SK-N-SH (cell line): ENCODE data around the gene TENT5A. TPM values are rescaled to one million over a fixed set of nuclear protein-coding genes. Genes with fewer than 3 reads are reported as not detected.

Source experiments
- CTCF ChIA-PET: fragments of 300-600, 350-600 bp; formaldehyde crosslinking; extraction: SDS; loops from one replicate; lab custom pipeline; 2021; lab: Yijun Ruan, JAX
- POLR2A ChIA-PET: fragments of 350-600 bp; sonication (Branson Sonifier 250); formaldehyde crosslinking; extraction: SDS; loops from one replicate; lab custom pipeline; 2020; ENCODE audit warnings: antibody characterized with exemption, inconsistent platforms; lab: Yijun Ruan, JAX
- DNase-seq: peaks from one replicate; pipeline ENCODE4 v3.0.0; 2012
- H2AFZ ChIP-seq: fragments of 200-600 bp; sonication (generic); 2 replicates; pipeline ENCODE4 v1.8.1; 2016; ENCODE audit warnings: antibody characterized with exemption, mild to moderate bottlenecking, low read depth
- H3F3A ChIP-seq: fragments of 200-600 bp; sonication (generic); replicated peaks from 2 replicates; pipeline ENCODE3; 2016; ENCODE audit warnings: antibody characterized with exemption, mild to moderate bottlenecking; ENCODE audit not compliant: insufficient read depth
- H3K27ac ChIP-seq, 2 experiments: fragments of 200-500 bp in 1 of 2; fragments of 200-600 bp in 1 of 2; sonication (Bioruptor generic) in 1 of 2; sonication (generic), shearing (Covaris generic) in 1 of 2; 2 replicates each; pipeline versions ENCODE4 v1.5.1 to v1.6.1; 2014 to 2016; ENCODE audit warnings: low read depth in 2 of 2, inconsistent platforms in 1 of 2, low read length in 1 of 2, mild to moderate bottlenecking in 1 of 2, mixed read lengths in 1 of 2
- H3K27me3 ChIP-seq: fragments of 200-600 bp; sonication (generic), shearing (Covaris generic); 2 replicates; pipeline ENCODE4 v1.6.1; 2016; ENCODE audit warnings: mixed run types; ENCODE audit not compliant: insufficient read depth
- H3K36me3 ChIP-seq, 2 experiments: fragments of 200-500 bp in 1 of 2; fragments of 200-600 bp in 1 of 2; sonication (Bioruptor generic) in 1 of 2; sonication (generic) in 1 of 2; replicated peaks in 1 of 2; 2 replicates each; pipeline versions ENCODE3 to v1.5.1; 2014 to 2016; ENCODE audit warnings: low read length in 1 of 2, mild to moderate bottlenecking in 1 of 2; ENCODE audit not compliant: insufficient read depth in 2 of 2, control insufficient read depth in 1 of 2
- H3K4me1 ChIP-seq, 2 experiments: fragments of 200-500 bp in 1 of 2; fragments of 200-600 bp in 1 of 2; sonication (Bioruptor generic) in 1 of 2; sonication (generic), shearing (Covaris generic) in 1 of 2; 2 replicates each; pipeline versions ENCODE4 v1.5.1 to v1.6.1; 2014 to 2016; ENCODE audit warnings: low read depth in 1 of 2, low read length in 1 of 2, mixed run types in 1 of 2; ENCODE audit not compliant: insufficient read depth in 2 of 2, control insufficient read depth in 1 of 2
- H3K4me2 ChIP-seq: fragments of 200-600 bp; sonication (generic), shearing (Covaris generic); 2 replicates; pipeline ENCODE4 v1.6.1; 2017; ENCODE audit warnings: mixed run types
- H3K4me3 ChIP-seq, 2 experiments: fragments of 200-500 bp in 1 of 2; fragments of 200-600 bp in 1 of 2; sonication (Bioruptor generic) in 1 of 2; sonication (generic), shearing (Covaris generic) in 1 of 2; 2 replicates each; pipeline versions ENCODE4 v1.5.1 to v1.8.1; 2014 to 2016; ENCODE audit warnings: low read depth in 2 of 2, inconsistent platforms in 1 of 2, low read length in 1 of 2, mild to moderate bottlenecking in 1 of 2, mixed read lengths in 1 of 2, moderate library complexity in 1 of 2
- H3K79me2 ChIP-seq: fragments of 200-600 bp; sonication (generic); 2 replicates; pipeline ENCODE4 v1.8.1; 2017; ENCODE audit warnings: mild to moderate bottlenecking; ENCODE audit not compliant: insufficient read depth
- H3K9ac ChIP-seq: fragments of 200-600 bp; sonication (generic); 2 replicates; pipeline ENCODE4 v1.6.1; 2017; ENCODE audit warnings: mixed run types
- H3K9me2 ChIP-seq: fragments of 200-600 bp; sonication (generic); 2 replicates; pipeline ENCODE4 v1.6.1; 2017; ENCODE audit warnings: mixed run types
- H3K9me3 ChIP-seq: fragments of 200-600 bp; sonication (generic); 2 replicates; pipeline ENCODE4 v1.6.1; 2017; ENCODE audit warnings: mixed run types, mild to moderate bottlenecking, moderate library complexity
- H4K20me1 ChIP-seq: fragments of 200-600 bp; sonication (generic); 2 replicates; pipeline ENCODE4 v1.6.1; 2017; ENCODE audit warnings: mild to moderate bottlenecking, mixed run types; ENCODE audit not compliant: insufficient read depth
- CTCF ChIP-seq: fragments of 200-600 bp; sonication (generic); IDR thresholded peaks from 2 replicates; pipeline ENCODE4 v1.6.1; 2017; ENCODE audit warnings: antibody characterized with exemption, mild to moderate bottlenecking, moderate library complexity
- ELF1 ChIP-seq: IDR thresholded peaks from 2 replicates; pipeline ENCODE4 v1.4.0; 2012
- EP300 ChIP-seq, 2 experiments: IDR thresholded peaks; 2 replicates each; pipeline versions ENCODE4 v1.4.0 to v1.6.1; 2012; ENCODE audit warnings: borderline replicate concordance in 1 of 2, low read depth in 1 of 2, low read length in 1 of 2
- EZH2phosphoT487 ChIP-seq: fragments of 200-600 bp; sonication (generic); IDR thresholded peaks from 2 replicates; pipeline ENCODE4 v1.6.1; 2017; ENCODE audit warnings: low read depth, mixed run types, mild to moderate bottlenecking, antibody characterized with exemption, moderate library complexity, borderline replicate concordance
- FOSL2 ChIP-seq: IDR thresholded peaks from 2 replicates; pipeline ENCODE4 v1.4.0; 2012; ENCODE audit warnings: low read depth, mild to moderate bottlenecking, moderate library complexity, borderline replicate concordance
- FOXM1 ChIP-seq: IDR thresholded peaks from 2 replicates; pipeline ENCODE4 v1.4.0; 2012; ENCODE audit warnings: low read depth, mild to moderate bottlenecking
- JUND ChIP-seq: IDR thresholded peaks from 2 replicates; pipeline ENCODE4 v1.4.0; 2012
- MEF2A ChIP-seq: IDR thresholded peaks from 2 replicates; pipeline ENCODE4 v1.4.0; 2012; ENCODE audit warnings: low read depth, borderline replicate concordance
- POLR2AphosphoS5 ChIP-seq: IDR thresholded peaks from 2 replicates; pipeline ENCODE4 v1.6.1; 2012; ENCODE audit warnings: low read depth, low read length
- RAD21 ChIP-seq: IDR thresholded peaks from 2 replicates; pipeline ENCODE4 v1.6.1; 2012; ENCODE audit warnings: mild to moderate bottlenecking, low read length
- RCOR1 ChIP-seq: fragments of 150-350 bp; IDR thresholded peaks from 2 replicates; pipeline ENCODE4 v1.6.1; 2017; ENCODE audit warnings: antibody characterized with exemption, low read length
- RFX5 ChIP-seq: IDR thresholded peaks from 2 replicates; pipeline ENCODE4 v1.6.1; 2012; ENCODE audit warnings: mild to moderate bottlenecking, improper control_type of control experiment, low read length
- SIN3A ChIP-seq: IDR thresholded peaks from 2 replicates; pipeline ENCODE4 v1.6.1; 2012; ENCODE audit warnings: low read depth, mild to moderate bottlenecking, low read length, moderate library complexity, borderline replicate concordance
- USF1 ChIP-seq: IDR thresholded peaks from 2 replicates; pipeline ENCODE4 v1.4.0; 2012; ENCODE audit warnings: low read depth, borderline replicate concordance
- WGBS: methylation state at CpG from one replicate; pipeline ENCODE4 v1.1.6; 2017; ENCODE audit warnings: low lambda C conversion rate; 5-methylcytosine and 5-hydroxymethylcytosine counted together
- polyA plus RNA-seq, 3 experiments: library from polyadenylated mRNA; depleted of rRNA; stranded (reverse); fragments of >200 nt; gene quantifications; 2 replicates each; pipeline ENCODE4 v1.2.3, GENCODE V29; 2012
- TF ChIP-seq, protein P1 (sequence below): IDR thresholded peaks from 2 replicates; pipeline ENCODE4 v1.4.0; 2012; ENCODE audit warnings: low read depth
- TF ChIP-seq, protein P2 (sequence below): fragments of 150-350 bp; IDR thresholded peaks from 2 replicates; pipeline ENCODE4 v1.6.1; 2017; ENCODE audit warnings: antibody characterized with exemption, low read length, low read depth, borderline replicate concordance
- TF ChIP-seq, protein P3 (sequence below): IDR thresholded peaks from 2 replicates; pipeline ENCODE4 v1.4.0; 2012; ENCODE audit warnings: low read depth, borderline replicate concordance

TENT5A gene
- polyA plus RNA-seq, 1 of the 3 experiments (the other 2 are of a cell fraction): 4.9 TPM

GRCh38 chr6:81795890-81796289 lies 43.4 kb upstream of the TENT5A start:
- Histone ChIP-seq H3K9me2 (no peaks in the 10 kb centered on the region; the same call in 1 of the 2 replicates), H4K20me1 (no peaks in the 10 kb centered on the region), H2AFZ (no peak overlapping the region), H3F3A (no peaks in the 10 kb centered on the region), H3K27ac (no peak overlapping the region), H3K9me3 (no peaks in the 10 kb centered on the region), H3K4me1 (no peaks in the 10 kb centered on the region; a peak in 1 of 4 replicates), H3K4me2 (no peak overlapping the region), H3K4me3 (no peak overlapping the region), H3K27me3 (no peaks in the 10 kb centered on the region), H3K36me3 (no peaks in the 10 kb centered on the region), H3K9ac (no peak overlapping the region), H3K79me2 (no peaks in the 10 kb centered on the region)
- ChIA-PET CTCF (no interaction called here), POLR2A (no interaction called here)
- no peak for DNase-seq
- TF ChIP-seq, protein P1, sequence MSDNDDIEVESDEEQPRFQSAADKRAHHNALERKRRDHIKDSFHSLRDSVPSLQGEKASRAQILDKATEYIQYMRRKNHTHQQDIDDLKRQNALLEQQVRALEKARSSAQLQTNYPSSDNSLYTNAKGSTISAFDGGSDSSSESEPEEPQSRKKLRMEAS: no peak
- no peak for TF ChIP-seq RCOR1
- TF ChIP-seq JUND: no peak
- TF ChIP-seq, protein P2, sequence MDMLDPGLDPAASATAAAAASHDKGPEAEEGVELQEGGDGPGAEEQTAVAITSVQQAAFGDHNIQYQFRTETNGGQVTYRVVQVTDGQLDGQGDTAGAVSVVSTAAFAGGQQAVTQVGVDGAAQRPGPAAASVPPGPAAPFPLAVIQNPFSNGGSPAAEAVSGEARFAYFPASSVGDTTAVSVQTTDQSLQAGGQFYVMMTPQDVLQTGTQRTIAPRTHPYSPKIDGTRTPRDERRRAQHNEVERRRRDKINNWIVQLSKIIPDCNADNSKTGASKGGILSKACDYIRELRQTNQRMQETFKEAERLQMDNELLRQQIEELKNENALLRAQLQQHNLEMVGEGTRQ: no peak
- TF ChIP-seq SIN3A: no peak
- TF ChIP-seq RFX5: no peak
- no peak for TF ChIP-seq USF1
- no peak for TF ChIP-seq CTCF
- TF ChIP-seq MEF2A: no peak
- TF ChIP-seq POLR2AphosphoS5: no peak
- no peak for TF ChIP-seq EP300 (IDR thresholded peaks at IDR 0.05; ENCODE audit: borderline replicate concordance in 1 of 2, low read depth in 1 of 2, low read length in 1 of 2)
- no peak for TF ChIP-seq FOXM1
- TF ChIP-seq FOSL2: no peak
- TF ChIP-seq, protein P3, sequence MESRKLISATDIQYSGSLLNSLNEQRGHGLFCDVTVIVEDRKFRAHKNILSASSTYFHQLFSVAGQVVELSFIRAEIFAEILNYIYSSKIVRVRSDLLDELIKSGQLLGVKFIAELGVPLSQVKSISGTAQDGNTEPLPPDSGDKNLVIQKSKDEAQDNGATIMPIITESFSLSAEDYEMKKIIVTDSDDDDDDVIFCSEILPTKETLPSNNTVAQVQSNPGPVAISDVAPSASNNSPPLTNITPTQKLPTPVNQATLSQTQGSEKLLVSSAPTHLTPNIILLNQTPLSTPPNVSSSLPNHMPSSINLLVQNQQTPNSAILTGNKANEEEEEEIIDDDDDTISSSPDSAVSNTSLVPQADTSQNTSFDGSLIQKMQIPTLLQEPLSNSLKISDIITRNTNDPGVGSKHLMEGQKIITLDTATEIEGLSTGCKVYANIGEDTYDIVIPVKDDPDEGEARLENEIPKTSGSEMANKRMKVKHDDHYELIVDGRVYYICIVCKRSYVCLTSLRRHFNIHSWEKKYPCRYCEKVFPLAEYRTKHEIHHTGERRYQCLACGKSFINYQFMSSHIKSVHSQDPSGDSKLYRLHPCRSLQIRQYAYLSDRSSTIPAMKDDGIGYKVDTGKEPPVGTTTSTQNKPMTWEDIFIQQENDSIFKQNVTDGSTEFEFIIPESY: no peak
- no peak for TF ChIP-seq ELF1
- TF ChIP-seq EZH2phosphoT487: no peak
- no peak for TF ChIP-seq RAD21
- WGBS: 57% methylated on average over 1 of the region's 1 CpG
